ENCODE results near the gene ANKLE2. TPM values are rescaled to one million over a fixed set of nuclear protein-coding genes. Genes with fewer than 3 reads are reported as not detected.
"Not testable (repeated sequence)": the region's sequence is repeated elsewhere in the genome, so short reads cannot be mapped to it uniquely, and the experiment has no call there.

ANKLE2 gene
- total RNA-seq, result 31.4 TPM
- long read RNA-seq, full-length matches to known transcripts, result 32 of 53 reads
- long read RNA-seq, partial matches to known transcripts, result 9 of 53 reads
- long read RNA-seq, other reads (novel, unspliced or antisense), result 12 of 53 reads

- intact Hi-C loops (cut with DNase I), result loop anchor here (5.0 kb wide), 2 partner anchors 74 to 126 kb away; partner anchors contain the start of genes CHFR, POLE and PXMP2
- DNase-seq (ENCODE audit: low spot score), result no peak
These were observed at the start of gene ANKLE2 for GRCh38 chr12:132761032-132761920. ANKLE2 (minus strand) TSS chr12:132761832; CDS start chr12:132761798, 34 bp downstream.

- intact Hi-C loops (cut with DNase I); DNase-seq (ENCODE audit: low spot score): not testable (repeated sequence)
These were observed 47.8 kb upstream of the ANKLE2 start for GRCh38 chr12:132809391-132809790.

- DNase-seq (ENCODE audit: low spot score), result no peak
- intact Hi-C loops (cut with DNase I), result no loop called here
These were observed 45.9 kb upstream of the ANKLE2 start for GRCh38 chr12:132807295-132808092.

GRCh38 chr12:132806857-132807256 is 45.2 kb upstream of the ANKLE2 start:
- no peak for DNase-seq (ENCODE audit: low spot score)
- intact Hi-C loops (cut with DNase I), result no loop called here

GRCh38 chr12:132804426-132804861 is 42.8 kb upstream of the ANKLE2 start:
- intact Hi-C loops (cut with DNase I), result no loop called here
- no peak for DNase-seq (ENCODE audit: low spot score)

GRCh38 chr12:132803888-132804287 is 42.3 kb upstream of the ANKLE2 start:
- intact Hi-C loops (cut with DNase I), result no loop called here
- no peak for DNase-seq (ENCODE audit: low spot score)

- no peak for DNase-seq (ENCODE audit: low spot score)
- intact Hi-C loops (cut with DNase I), result no loop called here
These were observed 41.5 kb upstream of the ANKLE2 start for GRCh38 chr12:132803125-132803524.

GRCh38 chr12:132801741-132802140 is 40.1 kb upstream of the ANKLE2 start:
- intact Hi-C loops (cut with DNase I), result no loop called here
- DNase-seq (ENCODE audit: low spot score), result no peak

GRCh38 chr12:132798836-132799235 is 37.2 kb upstream of the ANKLE2 start:
- DNase-seq (ENCODE audit: low spot score), result no peak
- intact Hi-C loops (cut with DNase I), result no loop called here

GRCh38 chr12:132797820-132798570 is 36.4 kb upstream of the ANKLE2 start:
- intact Hi-C loops (cut with DNase I), result no loop called here
- no peak for DNase-seq (ENCODE audit: low spot score)

- intact Hi-C loops (cut with DNase I), result no loop called here
- no peak for DNase-seq (ENCODE audit: low spot score)
These were observed 34.2 kb upstream of the ANKLE2 start for GRCh38 chr12:132795847-132796246.

GRCh38 chr12:132791940-132792339 is 30.3 kb upstream of the ANKLE2 start:
- intact Hi-C loops (cut with DNase I), result not testable (repeated sequence)

GRCh38 chr12:132789099-132789471 is 27.5 kb upstream of the ANKLE2 start:
- intact Hi-C loops (cut with DNase I), result no loop called here
- DNase-seq (ENCODE audit: low spot score), result no peak

More at GRCh38 chr12:132791940-132792339, 30.3 kb upstream of the ANKLE2 start:
- DNase-seq (ENCODE audit: low spot score), result not testable (repeated sequence)

- no peak for DNase-seq (ENCODE audit: low spot score)
- intact Hi-C loops (cut with DNase I), result no loop called here
These were observed 26.9 kb upstream of the ANKLE2 start for GRCh38 chr12:132788375-132789098.

- no peak for DNase-seq (ENCODE audit: low spot score)
These were observed 26.2 kb upstream of the ANKLE2 start for GRCh38 chr12:132787877-132788276.

GRCh38 chr12:132786192-132786591 is 24.6 kb upstream of the ANKLE2 start:
- intact Hi-C loops (cut with DNase I), result no loop called here
- no peak for DNase-seq (ENCODE audit: low spot score)

More at GRCh38 chr12:132787877-132788276, 26.2 kb upstream of the ANKLE2 start:
- intact Hi-C loops (cut with DNase I), result no loop called here

- intact Hi-C loops (cut with DNase I), result no loop called here
- no peak for DNase-seq (ENCODE audit: low spot score)
These were observed 22.9 kb upstream of the ANKLE2 start for GRCh38 chr12:132784580-132784979.

GRCh38 chr12:132783917-132784531 is 22.4 kb upstream of the ANKLE2 start:
- intact Hi-C loops (cut with DNase I), result no loop called here
- no peak for DNase-seq (ENCODE audit: low spot score)
